GM13976 (cell line): ENCODE results near the gene C1QTNF5.

Experiments
- DNase-seq: peaks from one replicate; pipeline ENCODE4 v3.0.0; 2012; ENCODE audit warnings: low spot score
- in situ Hi-C: fragments of 300-500 bp; cut with MboI; formaldehyde crosslinking; loops from one replicate; pipeline ENCODE4 v1.12.0; 2022; ENCODE audit warnings: low sequenced_read_pairs, mixed read lengths, inconsistent platforms; ENCODE audit not compliant: unreplicated experiment
- TF ChIP-seq, protein P1 (sequence below): IDR thresholded peaks from 2 replicates; pipeline ENCODE4 v1.5.1; 2012; ENCODE audit warnings: borderline replicate concordance, mild to moderate bottlenecking; ENCODE audit not compliant: insufficient read depth; ENCODE audit errors: extremely low read depth, missing control alignments, control extremely low read depth

C1QTNF5 gene

DNA sequence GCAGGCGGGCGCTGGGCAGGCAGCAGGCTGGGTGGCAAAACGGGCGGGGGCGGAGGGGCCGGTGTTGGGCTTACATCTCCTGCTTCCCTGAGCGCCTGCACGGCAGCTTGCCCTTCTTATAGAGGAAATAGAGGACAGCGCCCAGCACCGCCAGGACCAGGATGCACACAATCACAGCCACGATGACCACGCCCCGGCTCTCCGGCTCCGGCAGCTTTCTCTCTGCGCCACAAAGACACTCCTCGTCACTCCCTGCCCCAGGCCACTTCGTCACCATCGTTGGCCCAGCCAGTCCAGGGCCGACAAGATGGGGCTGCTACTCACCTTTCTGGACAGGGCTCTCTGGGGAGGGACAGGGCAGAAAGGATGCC is 30.0 kb downstream of the C1QTNF5 start:
- no peak for DNase-seq
- in situ Hi-C loops, result no loop called here
- TF ChIP-seq, protein P1, sequence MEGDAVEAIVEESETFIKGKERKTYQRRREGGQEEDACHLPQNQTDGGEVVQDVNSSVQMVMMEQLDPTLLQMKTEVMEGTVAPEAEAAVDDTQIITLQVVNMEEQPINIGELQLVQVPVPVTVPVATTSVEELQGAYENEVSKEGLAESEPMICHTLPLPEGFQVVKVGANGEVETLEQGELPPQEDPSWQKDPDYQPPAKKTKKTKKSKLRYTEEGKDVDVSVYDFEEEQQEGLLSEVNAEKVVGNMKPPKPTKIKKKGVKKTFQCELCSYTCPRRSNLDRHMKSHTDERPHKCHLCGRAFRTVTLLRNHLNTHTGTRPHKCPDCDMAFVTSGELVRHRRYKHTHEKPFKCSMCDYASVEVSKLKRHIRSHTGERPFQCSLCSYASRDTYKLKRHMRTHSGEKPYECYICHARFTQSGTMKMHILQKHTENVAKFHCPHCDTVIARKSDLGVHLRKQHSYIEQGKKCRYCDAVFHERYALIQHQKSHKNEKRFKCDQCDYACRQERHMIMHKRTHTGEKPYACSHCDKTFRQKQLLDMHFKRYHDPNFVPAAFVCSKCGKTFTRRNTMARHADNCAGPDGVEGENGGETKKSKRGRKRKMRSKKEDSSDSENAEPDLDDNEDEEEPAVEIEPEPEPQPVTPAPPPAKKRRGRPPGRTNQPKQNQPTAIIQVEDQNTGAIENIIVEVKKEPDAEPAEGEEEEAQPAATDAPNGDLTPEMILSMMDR, result no peak

DNA sequence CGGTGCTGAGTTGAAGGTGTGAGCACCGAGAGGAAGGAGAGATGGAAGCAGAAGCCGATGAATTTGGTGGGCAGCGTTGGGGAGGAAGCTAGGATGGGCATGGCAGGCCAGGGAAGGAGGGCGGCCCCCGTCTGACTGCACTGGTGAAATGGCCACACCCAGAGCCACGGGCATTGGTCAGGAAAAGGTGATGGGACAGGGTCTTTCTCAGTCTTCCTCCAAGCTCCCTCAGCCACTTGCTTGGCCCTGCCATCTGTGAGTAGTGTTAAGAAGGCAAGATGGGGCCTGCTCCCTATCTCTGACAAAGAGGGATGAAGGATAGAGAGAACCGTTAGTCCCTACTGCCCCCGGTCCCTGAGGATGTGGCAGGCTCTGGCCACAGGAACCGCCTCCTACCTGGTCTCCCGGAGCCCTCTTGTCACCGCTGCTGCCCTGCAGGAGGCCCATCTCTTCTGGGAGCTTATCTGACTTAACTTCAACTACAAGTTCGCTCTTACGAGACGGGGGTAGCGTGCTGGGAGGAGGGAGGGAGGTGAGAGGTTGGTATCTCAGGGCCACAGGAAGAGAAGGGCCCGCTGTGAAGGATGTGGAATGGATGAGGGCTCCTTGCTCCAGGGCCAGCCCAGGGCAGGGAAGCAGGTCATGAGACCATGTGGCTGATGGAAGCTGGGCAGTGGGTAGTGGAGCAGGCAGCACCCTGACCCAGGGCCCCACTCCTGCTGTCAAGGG is 30.6 kb downstream of the C1QTNF5 start:
- TF ChIP-seq, protein P1, result no peak
- DNase-seq, result no peak
- in situ Hi-C loops, result no loop called here

DNA sequence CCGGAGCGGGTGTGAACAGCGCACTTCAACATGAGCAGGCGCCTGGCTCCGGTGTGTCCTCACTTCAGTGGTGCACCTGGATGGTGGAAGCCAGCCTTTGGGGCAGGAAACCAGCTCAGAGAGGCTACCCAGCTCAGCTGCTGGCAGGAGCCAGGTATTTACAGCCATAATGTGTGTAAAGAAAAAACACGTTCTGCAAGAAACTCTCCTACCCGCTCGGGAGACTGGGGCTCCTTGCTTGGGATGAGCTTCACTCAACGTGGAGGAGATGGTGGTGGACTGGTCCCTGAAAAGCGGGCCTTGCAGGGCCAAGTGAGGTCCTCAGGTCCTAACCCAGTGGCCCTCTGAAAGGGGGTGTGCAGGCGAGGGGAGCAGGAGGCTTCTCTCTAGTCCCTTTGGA is 31.3 kb downstream of the C1QTNF5 start:
- in situ Hi-C loops, result no loop called here
- DNase-seq, result no peak
- TF ChIP-seq, protein P1, result no peak

DNA sequence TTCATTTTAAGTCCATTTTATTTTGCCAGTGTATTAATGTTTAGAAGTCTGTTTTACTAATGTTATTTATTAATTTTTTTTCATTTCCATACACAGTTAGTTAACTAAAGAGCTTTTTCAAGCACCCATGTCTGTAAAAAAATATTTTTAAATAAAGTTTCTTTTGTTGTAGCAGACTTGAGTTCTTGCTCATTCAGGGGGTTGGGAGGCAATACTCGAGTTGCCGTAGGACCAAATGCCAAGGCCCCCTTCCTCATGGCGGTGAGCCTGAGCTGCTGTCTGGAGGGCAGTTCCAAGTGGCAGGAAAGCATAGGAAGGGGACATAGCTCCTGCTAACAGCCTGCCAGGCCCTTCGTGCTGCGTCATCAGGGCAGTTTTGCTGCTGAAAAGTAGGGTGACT is 32.7 kb downstream of the C1QTNF5 start:
- DNase-seq, result no peak

DNA sequence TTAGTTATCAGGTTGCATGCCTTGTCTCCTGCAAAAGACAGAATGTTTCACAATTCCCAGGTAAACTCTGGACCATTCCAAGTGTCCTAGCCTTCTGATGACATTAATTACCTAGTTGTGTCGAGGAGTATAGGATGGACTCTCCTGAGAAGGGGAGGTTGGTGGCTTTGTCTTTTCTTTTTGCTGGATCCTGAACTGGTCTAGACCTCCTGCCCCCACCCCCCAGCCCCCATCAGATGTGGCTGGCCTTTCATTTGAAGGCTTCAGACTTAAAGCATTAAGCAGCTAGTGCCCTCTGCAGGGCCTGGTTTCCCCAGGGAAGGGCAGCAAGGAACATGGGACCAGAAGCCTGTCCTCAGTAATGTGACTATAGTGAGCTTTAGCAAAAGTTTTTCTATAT is 33.5 kb downstream of the C1QTNF5 start:
- in situ Hi-C loops, result no loop called here
- TF ChIP-seq, protein P1, result no peak
- DNase-seq, result no peak

More for the DNA sequence above, 32.7 kb downstream of the C1QTNF5 start:
- TF ChIP-seq, protein P1, result no peak
- in situ Hi-C loops, result no loop called here

DNA sequence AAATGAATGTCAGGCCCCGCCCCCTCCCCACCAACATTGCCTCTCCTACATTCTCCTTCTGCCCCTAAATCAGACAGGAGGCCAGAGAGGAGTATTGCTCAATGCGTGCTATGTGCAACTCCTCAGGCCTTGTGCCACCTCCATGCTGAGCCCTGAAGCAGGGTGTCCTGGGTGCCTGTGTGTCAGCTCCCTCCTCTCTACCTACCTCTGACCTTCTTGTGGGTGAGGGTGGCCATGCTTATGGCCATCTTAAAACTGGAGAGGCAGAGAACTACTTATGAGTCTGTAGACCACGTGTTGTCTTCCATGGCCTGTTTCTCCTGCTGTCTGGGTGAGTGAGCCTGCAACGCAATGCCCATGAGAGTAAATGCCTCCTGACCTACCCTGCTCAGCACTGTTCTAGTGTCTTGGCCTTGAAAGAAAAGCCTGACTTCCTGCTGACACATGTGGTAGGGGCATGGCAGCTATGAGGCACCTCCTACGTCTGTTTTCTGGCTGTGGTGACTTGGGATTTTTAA is 34.3 kb downstream of the C1QTNF5 start:
- TF ChIP-seq, protein P1, result no peak
- in situ Hi-C loops, result no loop called here
- DNase-seq, result no peak
